ENCODE measurements around the gene TMEM179B. TPM values are rescaled to one million over a fixed set of nuclear protein-coding genes. Genes with fewer than 3 reads are reported as not detected.

The TMEM179B gene
- total and polyA plus RNA-seq, 2 donors (not counting 1 experiment from before 2014, with no cell fraction given), result 41.9 to 69.5 TPM

GRCh38 chr11:62801071-62801470 is 13.9 kb downstream of the TMEM179B start:
- TF ChIP-seq EZH2 (IDR thresholded peaks at IDR 0.05; ENCODE audit: low read length, missing control alignments) (no peak), CTCF (conservative IDR thresholded peaks at IDR 0.05 in 1 of 2, IDR thresholded peaks at IDR 0.05 in 1 of 2; ENCODE audit: low read depth in 1 of 2, low read length in 2 of 2) (no peak)
- H2AFZ ChIP-seq (ENCODE audit: low read length), result no peak overlapping the region
- no peak overlapping the region for H3K4me2 ChIP-seq (ENCODE audit: extremely low read depth, insufficient read depth, low read length)
- H3K27ac ChIP-seq (ENCODE audit: insufficient read depth, low read length), result no peak overlapping the region
- no peaks in the 10 kb centered on the region for H3K9me3 ChIP-seq (ENCODE audit: control insufficient read depth, insufficient read depth, low read depth, low read length)
- H3K27me3 ChIP-seq (ENCODE audit: control insufficient read depth, insufficient read depth, low read length), result no peaks in the 10 kb centered on the region
- H3K79me2 ChIP-seq (ENCODE audit: control insufficient read depth, insufficient read depth, low read length), result peaks cover 24% of the 10 kb centered on the region
- no peak overlapping the region for H3K9ac ChIP-seq (ENCODE audit: insufficient read depth, low read length)
- H3K4me1 ChIP-seq (ENCODE audit: control insufficient read depth, extremely low read depth, insufficient read depth, low read length), result peaks cover 4% of the 10 kb centered on the region
- no peak overlapping the region for H3K4me3 ChIP-seq (replicated peaks in 1 of 4; ENCODE audit: control extremely low read depth in 1 of 4, insufficient read depth in 1 of 4, low read depth in 3 of 4, low read length in 4 of 4)
- no peaks in the 10 kb centered on the region for H4K20me1 ChIP-seq (ENCODE audit: control insufficient read depth, extremely low read depth, insufficient read depth, low read length)
- H3K36me3 ChIP-seq (ENCODE audit: control insufficient read depth, insufficient read depth, low read length), result peaks cover 29% of the 10 kb centered on the region
- no peak for DNase-seq (ENCODE audit: low read depth in 2 of 2)

- TF ChIP-seq EZH2 (IDR thresholded peaks at IDR 0.05; ENCODE audit: low read length, missing control alignments), result no peak
- TF ChIP-seq CTCF (conservative IDR thresholded peaks at IDR 0.05 in 1 of 2, IDR thresholded peaks at IDR 0.05 in 1 of 2; ENCODE audit: low read depth in 1 of 2, low read length in 2 of 2), result no peak
- DNase-seq (ENCODE audit: low read depth in 2 of 2), result peak; percentile 54 to 56
- H3K27me3 ChIP-seq (ENCODE audit: control insufficient read depth, insufficient read depth, low read length), result no peaks in the 10 kb centered on the region
- H3K4me1 ChIP-seq (ENCODE audit: control insufficient read depth, extremely low read depth, insufficient read depth, low read length), result peaks cover 18% of the 10 kb centered on the region
- peak overlapping the region; percentile 75 for H3K27ac ChIP-seq (ENCODE audit: insufficient read depth, low read length)
- peaks cover 19% of the 10 kb centered on the region for H3K36me3 ChIP-seq (ENCODE audit: control insufficient read depth, insufficient read depth, low read length)
- H3K79me2 ChIP-seq (ENCODE audit: control insufficient read depth, insufficient read depth, low read length), result peaks cover 24% of the 10 kb centered on the region
- H3K4me3 ChIP-seq (replicated peaks in 1 of 4; ENCODE audit: control extremely low read depth in 1 of 4, insufficient read depth in 1 of 4, low read depth in 3 of 4, low read length in 4 of 4), result peak overlapping the region; percentile 80 to 93 (median 86)
- no peak overlapping the region for H2AFZ ChIP-seq (ENCODE audit: low read length)
- H3K9ac ChIP-seq (ENCODE audit: insufficient read depth, low read length), result peak overlapping the region; percentile 91
- no peaks in the 10 kb centered on the region for H4K20me1 ChIP-seq (ENCODE audit: control insufficient read depth, extremely low read depth, insufficient read depth, low read length)
- no peaks in the 10 kb centered on the region for H3K9me3 ChIP-seq (ENCODE audit: control insufficient read depth, insufficient read depth, low read depth, low read length)
- H3K4me2 ChIP-seq (ENCODE audit: extremely low read depth, insufficient read depth, low read length), result peak overlapping the region; percentile 97
Measured at GRCh38 chr11:62804310-62805075, 17.3 kb downstream of the TMEM179B start.

- no peaks in the 10 kb centered on the region for H3K27me3 ChIP-seq (ENCODE audit: control insufficient read depth, insufficient read depth, low read length)
- no peaks in the 10 kb centered on the region for H4K20me1 ChIP-seq (ENCODE audit: control insufficient read depth, extremely low read depth, insufficient read depth, low read length)
- H2AFZ ChIP-seq (ENCODE audit: low read length), result peak within 1 kb of the TSS; percentile 75
- peak within 1 kb of the TSS; percentile 97 for H3K4me2 ChIP-seq (ENCODE audit: extremely low read depth, insufficient read depth, low read length)
- H3K9me3 ChIP-seq (ENCODE audit: control insufficient read depth, insufficient read depth, low read depth, low read length), result no peaks in the 10 kb centered on the region
- peaks cover 13% of the 10 kb centered on the region for H3K36me3 ChIP-seq (ENCODE audit: control insufficient read depth, insufficient read depth, low read length)
- DNase-seq (ENCODE audit: low read depth in 2 of 2), result peak; percentile 88 to 95
- peaks cover 18% of the 10 kb centered on the region for H3K4me1 ChIP-seq (ENCODE audit: control insufficient read depth, extremely low read depth, insufficient read depth, low read length)
- peak within 1 kb of the TSS; percentile 75 for H3K27ac ChIP-seq (ENCODE audit: insufficient read depth, low read length)
- H3K79me2 ChIP-seq (ENCODE audit: control insufficient read depth, insufficient read depth, low read length), result peaks cover 24% of the 10 kb centered on the region
- TF ChIP-seq EZH2 (IDR thresholded peaks at IDR 0.05; ENCODE audit: low read length, missing control alignments) (no peak), CTCF (conservative IDR thresholded peaks at IDR 0.05 in 1 of 2, IDR thresholded peaks at IDR 0.05 in 1 of 2; ENCODE audit: low read depth in 1 of 2, low read length in 2 of 2) (peak in 1 of 2 donors; percentile 8)
- peak within 1 kb of the TSS; percentile 91 for H3K9ac ChIP-seq (ENCODE audit: insufficient read depth, low read length)
- H3K4me3 ChIP-seq (replicated peaks in 1 of 4; ENCODE audit: control extremely low read depth in 1 of 4, insufficient read depth in 1 of 4, low read depth in 3 of 4, low read length in 4 of 4), result peak within 1 kb of the TSS; percentile 82 to 93 (median 87)
Measured at GRCh38 chr11:62805076-62805892, 18.1 kb downstream of the TMEM179B start, which contains the start of gene NXF1. Gene NXF1, minus strand, starts transcription at chr11:62805440. Its CDS starts 84 bp downstream, at chr11:62805356.

Measured in fibroblast of lung (primary cell).